Uterus (tissue), 2 donors: ENCODE measurements around the gene PLEKHA7.

Experiments
- POLR2A ChIP-seq, 2 donors: fragments of 450-650 bp; IDR thresholded peaks; one replicate each; pipeline ENCODE4 v1.6.1; 2016; ENCODE audit warnings: antibody characterized with exemption in 2 of 2, mild to moderate bottlenecking in 1 of 2, moderate library complexity in 1 of 2
- TF ChIP-seq, protein P1 (sequence below), 4 experiments: fragments of 200-600 bp in 2 of 4; fragments of 450-650 bp in 2 of 4; sonication (generic) in 2 of 4; IDR thresholded peaks; one replicate each; pipeline ENCODE4 v1.5.1; 2016 to 2019; ENCODE audit warnings: antibody characterized with exemption in 4 of 4, mild to moderate bottlenecking in 2 of 4, moderate library complexity in 1 of 4

DNA sequence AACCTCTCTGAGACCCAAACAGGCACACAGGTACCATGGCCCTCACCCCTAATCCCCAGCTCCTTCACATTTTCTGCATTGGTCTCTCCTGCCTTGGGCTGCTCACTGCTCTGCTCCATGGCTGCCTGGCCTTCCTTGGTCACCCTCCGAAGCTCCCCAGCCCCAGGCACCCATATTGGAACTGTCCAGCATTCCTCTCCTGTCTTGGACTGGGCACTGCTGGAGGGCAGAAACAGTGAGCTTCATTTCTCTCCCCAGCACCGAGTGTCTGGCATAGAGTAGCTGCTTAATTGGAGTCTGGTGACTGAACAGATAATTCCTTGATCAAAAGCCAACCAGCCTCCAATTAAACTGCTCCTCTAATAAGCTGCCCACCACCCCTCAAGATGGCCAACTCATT is 13.2 kb downstream of the PLEKHA7 start:
- no peak for TF ChIP-seq POLR2A (IDR thresholded peaks at IDR 0.05)
- TF ChIP-seq, protein P1, sequence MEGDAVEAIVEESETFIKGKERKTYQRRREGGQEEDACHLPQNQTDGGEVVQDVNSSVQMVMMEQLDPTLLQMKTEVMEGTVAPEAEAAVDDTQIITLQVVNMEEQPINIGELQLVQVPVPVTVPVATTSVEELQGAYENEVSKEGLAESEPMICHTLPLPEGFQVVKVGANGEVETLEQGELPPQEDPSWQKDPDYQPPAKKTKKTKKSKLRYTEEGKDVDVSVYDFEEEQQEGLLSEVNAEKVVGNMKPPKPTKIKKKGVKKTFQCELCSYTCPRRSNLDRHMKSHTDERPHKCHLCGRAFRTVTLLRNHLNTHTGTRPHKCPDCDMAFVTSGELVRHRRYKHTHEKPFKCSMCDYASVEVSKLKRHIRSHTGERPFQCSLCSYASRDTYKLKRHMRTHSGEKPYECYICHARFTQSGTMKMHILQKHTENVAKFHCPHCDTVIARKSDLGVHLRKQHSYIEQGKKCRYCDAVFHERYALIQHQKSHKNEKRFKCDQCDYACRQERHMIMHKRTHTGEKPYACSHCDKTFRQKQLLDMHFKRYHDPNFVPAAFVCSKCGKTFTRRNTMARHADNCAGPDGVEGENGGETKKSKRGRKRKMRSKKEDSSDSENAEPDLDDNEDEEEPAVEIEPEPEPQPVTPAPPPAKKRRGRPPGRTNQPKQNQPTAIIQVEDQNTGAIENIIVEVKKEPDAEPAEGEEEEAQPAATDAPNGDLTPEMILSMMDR (IDR thresholded peaks at IDR 0.05): no peak
